NCI-H460 (cell line): ENCODE measurements around the gene ZXDC. TPM values are rescaled to one million over a fixed set of nuclear protein-coding genes. Genes with fewer than 3 reads are reported as not detected.

Experiments used
- DNase-seq: peaks from one replicate; pipeline ENCODE4 v3.0.0-alpha.2; 2016; ENCODE audit warnings: low read depth; ENCODE audit errors: extremely low read depth
- total RNA-seq: library from RNA; depleted of rRNA; stranded (reverse); fragments of >200 nt; shearing (Covaris generic); gene quantifications from 2 replicates; pipeline ENCODE4 v1.2.3, GENCODE V29; 2014

ZXDC gene
- total RNA-seq, 1 experiment from 2014 or later: 20.6 TPM

DNA sequence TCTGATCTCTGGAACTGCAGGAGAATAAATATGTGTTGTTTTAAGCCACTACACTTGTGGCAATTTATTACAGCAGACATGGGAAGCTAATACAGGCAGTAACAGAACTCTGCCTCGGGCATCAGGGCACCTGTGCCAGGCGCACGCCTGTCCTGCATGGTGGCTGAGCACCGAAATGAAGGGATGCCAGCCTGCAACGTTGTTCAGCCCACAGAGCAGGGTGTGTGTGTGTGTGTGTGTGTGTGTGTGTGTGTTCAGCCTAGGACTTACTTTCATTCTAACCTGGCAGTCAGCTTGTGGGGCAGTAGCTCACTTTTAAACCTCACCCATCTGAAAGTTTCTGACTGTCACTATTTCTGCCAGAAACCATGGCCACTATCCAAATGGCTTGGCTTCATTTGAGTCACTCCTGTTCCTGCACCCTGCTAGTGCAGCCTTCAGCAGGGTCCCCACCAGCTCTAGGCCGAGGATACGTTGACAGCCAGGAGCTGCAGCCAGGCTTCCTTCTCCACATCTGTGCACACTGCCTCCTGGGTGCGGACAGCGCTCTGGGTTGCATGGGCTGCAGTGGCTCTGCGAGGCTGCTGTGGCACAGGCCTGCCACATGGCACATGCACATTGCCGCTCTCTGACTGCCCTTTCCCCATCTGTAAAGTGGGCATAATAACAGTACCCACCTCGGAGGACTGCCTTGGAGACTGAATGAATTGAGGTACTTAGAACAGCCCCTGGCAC, 37.4 kb upstream of the ZXDC start:
- DNase-seq: no peak

DNA sequence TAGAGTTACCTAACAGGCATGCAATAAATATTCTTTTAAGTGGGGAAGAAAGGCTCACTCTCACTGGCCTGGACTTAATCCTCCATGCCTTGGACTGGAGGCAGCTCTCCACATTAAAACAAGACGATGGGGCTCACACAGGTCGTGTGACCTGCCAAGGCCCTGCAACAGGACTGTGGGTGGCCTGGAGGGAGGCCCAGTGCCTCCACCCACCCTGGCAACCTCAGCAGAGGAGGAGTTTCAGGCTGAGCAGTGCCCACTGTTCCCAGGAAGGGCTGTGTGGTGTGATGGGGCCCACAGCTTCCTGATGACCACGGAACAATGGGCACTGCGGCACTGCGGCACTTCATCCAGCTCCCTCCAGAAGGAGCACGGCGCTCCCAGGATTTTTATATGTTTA, 36.3 kb upstream of the ZXDC start:
- DNase-seq: no peak

DNA sequence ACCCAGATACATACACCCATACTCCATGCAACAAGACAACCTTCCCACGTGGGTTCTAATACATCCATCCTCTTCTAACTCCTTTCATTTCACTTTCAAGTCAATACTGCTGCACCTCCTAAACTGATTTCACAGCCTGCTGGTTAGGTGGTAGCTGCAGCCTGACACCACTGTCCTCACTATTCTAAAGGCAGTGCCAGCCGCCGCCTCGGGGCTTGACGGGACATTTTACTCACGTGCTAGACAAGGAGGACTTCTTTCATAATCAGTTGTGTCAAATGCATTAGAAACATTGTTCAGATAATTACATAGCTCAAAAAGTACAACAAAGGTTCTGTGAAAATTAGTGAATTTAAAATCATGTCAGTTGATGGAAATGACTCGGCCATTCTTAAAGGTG, 35.6 kb upstream of the ZXDC start:
- no peak for DNase-seq

DNA sequence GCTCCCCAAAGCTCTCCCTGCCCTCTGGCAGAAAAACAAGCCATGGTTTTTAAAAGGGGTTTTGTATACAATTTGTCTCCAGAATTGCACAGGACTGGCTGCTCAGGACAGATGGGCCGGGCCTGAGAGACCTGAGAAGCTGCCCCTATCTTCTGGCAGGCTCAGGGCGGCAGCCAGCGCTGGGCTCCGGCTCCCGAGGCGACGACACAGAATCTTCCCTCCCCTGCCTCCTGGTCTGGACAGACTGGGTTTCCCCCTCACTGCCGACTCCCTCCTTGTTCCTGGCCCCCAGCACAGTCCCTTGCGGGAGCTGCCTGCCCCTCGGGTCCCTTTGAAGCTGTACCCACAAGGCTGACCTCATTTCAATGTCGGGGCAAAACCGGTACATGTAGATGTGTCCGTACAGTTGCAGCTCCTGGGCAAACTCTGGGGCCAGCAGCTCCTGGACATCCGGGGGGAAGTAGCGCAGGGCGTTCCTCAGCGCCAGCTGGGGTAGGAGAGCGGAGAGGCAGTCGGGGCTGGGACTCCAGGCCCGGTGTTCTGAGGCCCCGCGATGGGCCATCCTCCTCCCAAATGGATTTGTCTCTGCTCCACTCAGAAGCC, 34.7 kb upstream of the ZXDC start:
- DNase-seq: no peak

DNA sequence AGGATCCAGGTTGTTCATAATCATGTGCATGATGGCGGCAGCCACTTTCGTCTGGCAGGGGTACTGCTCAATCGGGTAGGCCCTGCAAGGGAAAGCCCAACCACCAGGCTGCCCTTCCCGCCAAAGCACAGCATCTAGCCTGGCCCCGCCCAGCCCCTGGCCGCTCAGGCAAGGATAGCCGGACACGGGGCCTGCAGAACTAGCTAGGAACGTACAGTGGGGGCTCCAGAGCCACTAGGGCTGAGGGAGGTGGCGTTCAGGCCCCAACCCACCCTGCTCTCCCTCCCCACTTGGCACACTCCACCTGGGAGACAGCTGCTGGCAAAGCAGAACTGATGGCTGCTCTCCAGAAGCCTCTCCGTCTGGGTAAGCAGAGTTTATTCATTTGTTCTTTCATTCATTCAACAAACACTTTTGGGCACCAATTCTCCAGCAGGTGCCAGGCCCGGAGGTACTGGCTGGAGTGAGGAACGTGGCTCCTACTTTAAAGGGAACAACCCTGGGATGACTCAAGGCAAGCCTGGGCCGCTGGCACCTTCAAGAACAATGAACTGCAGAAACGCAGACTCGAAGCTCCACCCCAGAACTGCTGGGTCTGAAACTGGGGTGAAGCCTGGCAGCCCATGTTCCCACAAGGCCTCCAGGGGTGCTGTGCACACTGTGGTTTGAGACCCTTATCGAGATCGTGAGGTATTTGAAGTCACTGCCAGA, 34.1 kb upstream of the ZXDC start:
- DNase-seq: no peak

DNA sequence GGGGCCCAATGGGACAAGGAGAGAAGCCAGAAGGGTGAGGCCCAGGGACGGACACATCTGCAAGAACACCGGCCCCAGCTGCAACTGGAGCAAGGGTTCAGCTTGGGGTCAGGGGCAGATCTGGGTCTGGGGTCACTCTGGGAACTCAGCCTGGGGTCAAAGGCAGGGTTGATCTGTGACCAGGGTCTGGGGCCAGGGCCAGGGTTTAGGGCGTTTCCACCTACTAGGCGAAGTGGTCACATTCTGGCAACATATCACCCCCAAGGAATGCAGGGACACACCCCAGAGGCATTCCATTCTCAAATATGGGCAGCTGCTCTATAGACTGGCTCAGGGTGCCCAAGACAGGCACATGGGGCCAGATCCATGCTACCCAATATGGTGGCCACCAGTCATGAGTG, 32.9 kb upstream of the ZXDC start:
- no peak for DNase-seq

DNA sequence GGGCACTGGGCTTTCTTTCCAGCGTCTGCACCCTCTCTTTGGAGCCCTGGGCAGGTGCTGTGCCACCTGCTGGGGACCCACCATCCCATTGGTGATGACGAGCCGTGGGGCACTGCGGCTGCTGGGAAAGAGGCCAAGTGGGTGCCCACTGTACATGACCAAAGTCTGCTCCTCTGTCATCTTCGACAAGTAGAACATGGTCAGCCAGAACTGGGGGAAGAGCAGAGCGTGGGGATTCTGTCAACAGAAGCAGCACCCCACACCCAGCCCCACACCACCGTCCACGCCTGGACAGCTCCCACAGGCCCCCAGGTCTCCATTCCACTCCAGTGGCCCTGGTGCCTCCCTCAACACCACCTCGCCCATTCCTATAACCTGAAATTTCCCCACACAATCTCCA, 32.2 kb upstream of the ZXDC start:
- DNase-seq: no peak

DNA sequence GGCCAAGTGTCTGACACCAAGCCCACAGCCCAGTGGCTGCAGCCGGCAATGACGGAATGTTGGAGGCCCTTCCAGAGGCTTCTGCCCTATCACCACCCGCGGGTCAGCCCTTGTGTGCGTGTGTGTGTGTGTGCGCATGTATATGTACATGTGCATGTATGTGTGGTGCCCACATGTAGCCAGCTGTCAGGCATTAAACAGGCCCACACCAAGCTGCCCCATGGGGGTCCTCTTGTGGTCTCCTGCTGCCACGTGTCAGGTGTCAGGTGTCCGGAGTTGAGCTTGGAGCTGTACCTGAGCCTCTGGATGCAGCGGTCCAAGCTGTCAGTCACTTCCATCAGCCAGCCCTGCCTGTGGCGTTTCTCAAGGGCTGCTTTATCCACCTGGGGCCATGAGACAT, 28.0 kb upstream of the ZXDC start:
- DNase-seq: no peak

DNA sequence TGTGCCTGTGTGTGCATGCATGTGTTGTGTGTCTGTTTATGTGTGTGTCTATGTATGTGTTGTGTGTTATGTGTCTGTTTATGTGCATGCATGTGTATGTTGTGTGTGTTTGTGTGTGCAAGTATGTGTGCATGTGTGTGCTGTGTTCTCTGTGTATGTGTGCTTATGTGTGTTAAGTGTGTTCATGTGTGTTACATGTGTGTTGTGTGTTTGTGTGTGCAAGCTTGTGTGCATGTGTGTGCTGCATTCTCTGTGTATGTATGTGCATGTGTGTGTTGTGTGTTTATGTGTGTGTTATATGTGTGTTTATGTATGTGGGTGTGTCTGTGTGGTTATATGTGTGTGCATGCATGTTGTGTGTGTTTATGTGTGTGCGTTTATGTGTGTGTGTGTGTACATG, 27.0 kb upstream of the ZXDC start:
- DNase-seq: no peak

DNA sequence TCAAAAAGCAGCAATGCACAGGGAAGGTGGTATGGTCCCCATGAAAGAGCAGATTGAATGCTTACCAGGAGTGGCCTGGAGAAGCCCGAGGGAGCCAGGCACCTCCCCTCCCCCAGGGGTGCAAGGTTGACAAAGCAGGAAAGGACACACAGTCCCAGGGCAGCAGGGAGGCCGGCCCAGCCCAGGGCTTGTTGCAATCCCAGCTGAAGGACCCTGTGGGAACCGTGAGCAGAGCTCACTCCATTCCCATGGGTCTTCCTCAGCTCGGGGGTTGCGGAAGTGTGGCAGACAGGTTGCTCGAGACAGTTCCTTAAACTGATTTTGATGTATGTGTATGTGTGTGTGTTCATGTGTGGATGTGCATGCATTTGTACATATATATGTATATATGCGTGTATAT, 26.0 kb upstream of the ZXDC start:
- no peak for DNase-seq

DNA sequence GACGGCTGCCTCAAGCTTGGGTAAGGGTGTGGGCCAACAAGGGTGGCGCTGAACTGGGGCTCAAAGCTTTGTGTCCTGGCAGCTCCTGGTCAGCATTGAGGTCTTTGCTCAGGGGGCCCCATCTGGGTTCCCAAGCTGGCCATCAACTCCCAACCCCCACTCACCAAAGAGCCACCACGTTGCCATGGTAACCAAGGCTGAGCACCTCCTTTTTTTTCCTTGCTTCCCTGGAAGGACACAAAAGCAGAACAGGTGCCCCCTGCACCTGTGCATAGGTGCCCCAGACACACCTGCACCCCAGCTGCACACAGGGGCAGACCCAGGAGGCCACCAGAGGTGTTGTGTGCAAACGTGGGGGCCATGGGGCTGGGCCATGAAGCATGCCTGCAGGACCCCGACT, 25.4 kb upstream of the ZXDC start:
- DNase-seq: no peak

DNA sequence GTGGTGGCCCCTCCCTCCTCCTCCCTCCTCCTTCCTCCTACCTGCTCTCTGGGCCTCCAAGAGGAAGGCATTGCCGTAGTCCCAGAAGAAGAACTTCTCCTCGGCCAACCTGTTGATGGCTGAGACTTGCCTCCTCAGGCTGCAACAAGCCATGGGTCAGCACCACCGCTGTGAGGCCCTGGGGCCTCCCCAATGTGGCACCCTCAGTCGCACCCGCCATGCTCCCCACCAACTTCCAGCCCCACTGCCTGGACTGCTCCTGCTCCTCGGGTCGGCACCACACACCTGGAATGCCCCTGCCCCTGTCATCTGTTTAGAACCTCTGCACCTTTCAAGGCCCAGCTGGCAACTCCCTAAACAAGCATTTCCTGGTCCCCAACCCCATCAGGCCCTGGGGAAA, 24.3 kb upstream of the ZXDC start:
- DNase-seq: no peak

DNA sequence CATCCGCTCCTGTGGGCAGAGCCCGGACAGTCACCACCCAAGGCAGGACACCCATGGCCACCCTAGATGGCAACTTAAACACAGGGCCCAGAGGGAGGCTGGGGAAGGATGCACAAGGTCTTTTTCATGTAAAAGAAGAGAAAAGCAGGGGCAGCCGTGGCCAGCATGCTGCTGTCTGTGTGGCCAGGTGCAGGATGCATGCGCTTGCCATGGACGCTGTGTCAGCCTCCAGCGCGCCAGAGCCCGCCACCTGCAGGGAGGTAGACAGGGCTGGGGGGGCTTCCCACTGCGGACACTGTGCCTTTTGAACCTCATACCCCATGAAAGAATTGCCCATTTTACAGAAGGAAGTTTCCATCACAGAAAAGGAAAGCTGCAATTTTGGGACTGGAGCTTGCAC, 23.7 kb upstream of the ZXDC start:
- no peak for DNase-seq

DNA sequence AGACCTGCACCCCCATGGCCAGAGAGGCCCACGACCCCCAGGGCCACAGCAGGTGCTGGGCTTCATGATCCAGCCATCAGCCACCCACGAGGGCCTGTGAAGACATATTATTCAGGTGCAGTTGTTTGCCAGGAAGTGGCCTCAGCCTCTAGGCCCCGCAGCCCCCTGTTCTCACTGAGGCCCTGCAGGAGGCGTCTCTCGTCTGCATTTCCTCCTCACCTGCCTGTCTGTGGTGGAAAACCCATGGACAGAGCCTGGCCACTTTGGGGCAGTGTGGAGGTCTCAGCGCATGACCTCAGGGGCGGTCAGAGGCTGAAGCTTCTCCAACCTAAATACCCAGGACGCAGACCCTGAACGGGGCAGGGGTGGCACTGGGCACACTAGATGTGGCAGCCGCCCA, 23.2 kb upstream of the ZXDC start:
- no peak for DNase-seq

DNA sequence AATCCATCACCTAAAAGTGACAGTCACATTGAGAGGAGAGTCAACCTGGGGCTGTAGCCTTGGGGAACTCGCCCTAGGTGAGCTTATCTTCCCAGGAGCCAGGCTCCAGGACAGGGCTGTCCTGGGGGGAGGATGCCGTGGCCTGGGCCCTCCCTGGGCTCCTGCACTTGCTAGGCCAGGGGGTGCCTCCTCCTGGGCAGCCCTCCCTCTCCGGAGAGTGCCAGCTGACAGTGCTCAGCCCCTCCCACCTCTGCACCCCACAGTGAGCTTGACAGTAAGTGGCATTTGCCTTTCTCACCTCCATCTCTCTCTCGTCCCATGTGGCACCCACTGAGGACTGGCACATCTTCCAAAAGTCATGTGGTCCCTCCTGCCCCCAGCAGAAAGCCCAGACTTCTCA, 22.8 kb upstream of the ZXDC start:
- no peak for DNase-seq

DNA sequence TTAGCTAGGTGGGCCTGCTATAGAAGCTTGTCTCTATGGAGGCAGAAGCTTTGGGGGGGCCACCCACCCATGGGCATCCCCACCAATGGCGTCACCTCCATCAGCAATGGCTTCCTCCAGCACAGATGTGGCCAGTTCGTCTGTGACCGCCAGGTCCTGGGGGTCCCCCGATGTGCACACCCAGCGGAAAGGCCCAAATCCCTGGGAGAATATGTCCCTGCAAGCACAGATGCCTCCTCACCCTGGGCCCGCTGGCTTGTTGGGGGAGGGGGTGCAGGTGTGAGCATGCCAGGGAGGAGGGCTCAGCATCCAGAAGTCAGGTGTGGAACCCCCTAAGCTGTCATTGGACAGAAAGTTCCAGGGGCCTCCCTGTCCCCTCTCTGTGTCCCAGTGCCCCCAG, 22.3 kb upstream of the ZXDC start:
- no peak for DNase-seq

DNA sequence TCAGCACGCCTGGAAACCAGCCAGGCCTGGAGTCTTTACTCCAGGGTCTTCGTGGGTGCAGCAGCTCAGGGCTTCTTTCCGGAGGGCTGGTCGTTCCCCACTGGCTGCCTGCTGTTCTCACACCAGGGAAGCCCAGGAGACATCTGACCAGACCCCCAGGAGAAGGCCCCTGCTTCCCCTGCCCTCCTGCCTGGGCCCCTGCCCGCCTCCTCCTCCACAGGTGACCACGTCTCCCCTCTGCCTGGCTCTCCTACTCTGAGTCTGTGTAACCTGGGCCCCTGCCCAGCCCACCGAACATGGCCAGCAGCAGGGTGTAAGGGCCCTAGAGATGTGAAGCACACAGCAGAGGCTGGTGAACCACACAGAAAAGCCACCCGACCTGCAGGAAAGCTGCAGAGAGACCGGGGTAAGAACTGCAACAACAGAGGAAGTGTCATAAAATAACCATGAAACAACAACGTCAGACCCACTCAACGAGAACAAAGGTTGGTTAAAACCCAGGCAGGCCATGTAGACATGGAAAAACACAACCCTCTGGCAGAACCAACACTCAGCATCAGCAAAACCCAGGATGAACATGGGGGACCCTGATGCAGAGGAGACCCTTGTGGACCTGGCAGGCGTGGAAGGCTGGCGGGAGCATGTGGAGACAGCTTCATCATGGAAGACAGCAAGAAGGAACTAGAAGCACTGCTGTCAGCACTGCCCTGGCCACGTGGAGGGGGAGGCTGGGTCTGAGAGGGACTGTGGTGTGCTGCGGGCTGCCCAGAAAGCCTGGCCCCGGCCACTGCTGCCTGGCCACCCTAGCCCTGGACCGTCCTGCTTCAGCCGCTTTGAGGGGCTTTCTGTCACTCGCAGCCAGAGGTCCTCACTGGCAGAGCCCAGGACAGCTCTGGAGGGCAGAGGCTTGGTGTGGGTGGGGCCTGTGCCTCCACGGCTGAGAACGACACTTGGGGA, 21.5 kb upstream of the ZXDC start:
- DNase-seq: no peak

DNA sequence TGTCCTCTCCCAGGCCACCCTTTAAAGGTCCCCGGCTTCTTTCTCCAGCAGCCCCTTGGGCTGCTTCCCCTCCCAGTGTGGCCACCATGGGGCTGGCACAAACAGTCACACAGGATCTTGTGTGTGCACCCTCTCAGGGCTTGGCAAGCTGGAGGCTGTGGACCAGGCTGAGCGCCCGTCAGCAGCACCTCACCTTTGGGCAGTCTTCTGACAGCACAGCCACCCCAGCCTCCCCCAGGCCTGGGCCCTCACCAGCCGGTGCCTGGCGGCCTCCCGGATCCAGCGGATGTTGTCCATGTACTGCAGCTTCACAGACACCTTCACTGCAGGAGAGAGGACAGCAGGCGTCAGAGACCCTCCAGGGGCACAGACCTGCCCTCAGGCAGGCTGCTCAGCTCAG, 20.1 kb upstream of the ZXDC start:
- DNase-seq: no peak

DNA sequence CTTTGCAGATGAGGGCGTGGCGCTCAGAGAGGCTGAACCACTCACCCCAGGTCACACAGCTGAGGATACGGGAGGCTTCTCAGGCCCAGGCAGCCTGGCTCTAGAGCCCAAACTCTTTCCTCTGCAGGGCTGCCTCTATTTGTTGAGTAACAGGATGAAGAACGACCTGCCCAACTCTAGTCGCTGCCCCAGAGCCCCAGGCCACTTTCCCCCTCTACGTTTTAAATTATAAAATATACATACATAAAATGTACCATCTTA, 19.2 kb upstream of the ZXDC start:
- DNase-seq: no peak

DNA sequence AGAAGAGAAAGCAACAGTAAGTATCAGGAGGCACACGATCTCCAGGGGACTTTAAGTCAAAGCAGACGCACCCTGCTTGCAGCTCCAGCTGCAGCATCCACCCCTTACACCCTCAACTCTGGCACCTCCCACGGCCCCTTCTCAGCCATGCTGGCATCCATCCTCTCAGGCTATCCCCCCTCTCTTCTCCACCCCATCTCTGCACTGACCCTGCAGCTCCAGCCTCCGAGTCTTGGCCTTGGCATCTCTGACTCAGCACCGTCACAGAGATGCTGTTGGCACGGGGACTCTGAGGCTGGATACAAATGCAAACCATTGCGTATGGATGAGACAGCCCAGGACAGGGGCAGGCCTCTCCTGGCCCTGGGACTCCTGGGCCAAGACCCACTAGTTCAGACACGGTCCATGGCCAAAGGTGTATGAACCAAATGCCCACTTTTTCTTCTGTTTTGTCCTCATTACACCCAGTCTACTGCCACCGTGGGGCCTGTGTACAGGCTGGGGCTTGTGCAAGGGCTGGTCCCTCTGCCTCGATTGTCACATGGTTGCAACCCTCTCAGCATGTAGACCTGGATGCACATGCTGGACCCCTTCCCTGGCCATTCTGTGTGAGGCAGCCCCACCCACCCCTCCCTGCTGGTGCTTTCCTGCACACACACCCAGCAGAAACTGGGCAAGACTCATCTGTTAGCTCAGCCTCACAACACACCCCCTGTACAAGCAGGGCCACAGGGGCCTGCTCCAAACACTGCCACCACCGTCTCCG, 18.7 kb upstream of the ZXDC start:
- DNase-seq: no peak

DNA sequence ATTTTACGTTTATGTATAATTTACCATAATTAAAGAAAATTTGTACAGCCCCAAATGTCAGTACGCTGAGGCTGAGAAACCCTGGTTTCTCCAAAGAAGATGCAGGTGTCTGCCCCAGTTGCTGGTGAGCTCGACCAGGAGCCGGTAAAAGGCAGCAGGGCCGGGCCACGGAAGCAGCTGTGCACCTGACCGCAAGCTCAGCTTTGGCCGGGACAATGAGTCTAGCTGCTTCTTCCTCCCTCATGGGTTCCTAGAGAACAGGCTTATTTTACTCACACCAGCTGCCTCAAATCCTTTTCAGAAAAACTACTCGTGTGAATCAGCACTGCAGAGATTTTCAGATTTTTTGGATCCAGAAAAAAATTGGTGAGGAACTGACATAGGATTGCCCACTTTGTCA, 18.0 kb upstream of the ZXDC start:
- DNase-seq: no peak
